SJSA1 (cell line): ENCODE measurements around the gene TFB2M. TPM values are rescaled to one million over a fixed set of nuclear protein-coding genes. Genes with fewer than 3 reads are reported as not detected.
"Not testable (repeated sequence)": the region's sequence is repeated elsewhere in the genome, so short reads cannot be mapped to it uniquely, and the experiment has no call there.

Experiments used
- DNase-seq, 2 experiments: peaks; one replicate each; pipeline ENCODE4 v3.0.0-alpha.2; 2015 to 2020; ENCODE audit warnings: low spot score in 2 of 2, low read depth in 1 of 2
- H3K27ac ChIP-seq: fragments of 250-450 bp; sonication (Bioruptor Pico); 2 replicates; pipeline ENCODE4 v1.5.1; 2020; ENCODE audit warnings: mild to moderate bottlenecking, moderate library complexity
- H3K27me3 ChIP-seq: fragments of 250-450 bp; sonication (Bioruptor Pico); replicated peaks from 2 replicates; pipeline ENCODE4 v1.5.1; 2020; ENCODE audit warnings: mild to moderate bottlenecking, moderate library complexity
- H3K36me3 ChIP-seq: fragments of 250-450 bp; sonication (Bioruptor Pico); 2 replicates; pipeline ENCODE4 v1.5.1; 2020; ENCODE audit warnings: mild to moderate bottlenecking
- H3K4me1 ChIP-seq: fragments of 250-450 bp; sonication (Bioruptor Pico); replicated peaks from 2 replicates; pipeline ENCODE4 v1.6.1; 2021; ENCODE audit warnings: mild to moderate bottlenecking
- H3K4me3 ChIP-seq: fragments of 250-450 bp; sonication (Bioruptor Pico); 2 replicates; pipeline ENCODE4 v1.5.1; 2020; ENCODE audit warnings: mild to moderate bottlenecking
- H3K9me3 ChIP-seq: fragments of 250-450 bp; sonication (Bioruptor Pico); replicated peaks from 2 replicates; pipeline ENCODE4 v1.5.1; 2020; ENCODE audit warnings: mild to moderate bottlenecking
- total RNA-seq: library from RNA; depleted of rRNA; stranded (reverse); fragments of >200 nt; shearing (Covaris generic); gene quantifications from 2 replicates; pipeline ENCODE4 v1.2.3, GENCODE V29; 2014

Gene TFB2M
- total RNA-seq, 1 experiment from 2014 or later, result 21.1 TPM

DNA sequence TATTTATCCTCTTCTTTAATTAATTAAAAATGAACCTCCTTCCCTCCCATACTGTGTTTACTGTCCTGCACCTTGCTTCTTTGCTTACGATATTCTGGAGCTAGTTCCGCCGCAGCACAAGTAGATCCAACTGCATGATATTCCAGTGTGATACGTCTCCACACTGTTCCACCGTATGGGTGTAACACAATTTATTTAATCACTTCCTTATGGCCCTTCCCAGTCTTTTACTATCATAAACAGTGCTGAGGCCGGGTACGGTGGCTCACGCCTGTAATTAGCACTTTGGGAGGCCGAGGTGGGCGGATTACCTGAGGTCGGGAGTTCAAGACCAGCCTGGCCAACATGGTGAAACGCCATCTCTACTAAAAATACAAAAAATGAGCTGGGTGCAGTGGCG is 25.9 kb upstream of the TFB2M start:
- DNase-seq, result no peak
- no peaks in the 10 kb centered on the region for H3K27me3 ChIP-seq
- peaks cover 40% of the 10 kb centered on the region for H3K4me1 ChIP-seq
- no peak overlapping the region for H3K4me3 ChIP-seq
- peaks cover 19% of the 10 kb centered on the region for H3K36me3 ChIP-seq
- H3K9me3 ChIP-seq, result no peaks in the 10 kb centered on the region
- H3K27ac ChIP-seq, result peak overlapping the region; percentile 77

GRCh38 chr1:246591504-246591903 is 25.4 kb upstream of the TFB2M start:
- Histone ChIP-seq H3K27ac (no peak overlapping the region; the same call in 1 of the 2 replicates), H3K36me3 (peaks cover 14% of the 10 kb centered on the region), H3K4me1 (peaks cover 40% of the 10 kb centered on the region), H3K27me3 (no peaks in the 10 kb centered on the region), H3K4me3 (no peak overlapping the region), H3K9me3 (no peaks in the 10 kb centered on the region)
- no peak for DNase-seq

DNA sequence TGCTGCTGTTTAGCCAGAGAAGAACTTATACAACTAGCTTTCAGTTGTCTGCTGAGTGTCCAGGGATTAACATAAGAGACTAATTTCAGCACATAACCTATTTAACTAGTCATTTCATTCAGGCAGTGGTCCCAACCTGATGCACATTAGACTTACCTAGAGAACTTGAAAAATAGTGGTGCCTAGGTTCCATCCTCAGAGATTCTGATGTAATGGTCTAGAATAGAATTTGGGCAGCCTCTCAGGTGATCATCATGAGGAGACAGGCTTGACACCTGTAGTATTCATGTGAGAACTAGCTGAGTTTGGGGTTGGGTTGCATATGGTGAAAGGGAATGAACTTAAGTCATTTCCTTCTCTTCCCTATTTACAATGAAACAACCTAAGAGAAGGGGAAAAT is 25.0 kb upstream of the TFB2M start:
- H3K9me3 ChIP-seq, result no peaks in the 10 kb centered on the region
- no peak for DNase-seq
- H3K27ac ChIP-seq, result no peak overlapping the region
- H3K4me3 ChIP-seq, result no peak overlapping the region
- no peaks in the 10 kb centered on the region for H3K27me3 ChIP-seq
- H3K4me1 ChIP-seq, result peaks cover 41% of the 10 kb centered on the region
- H3K36me3 ChIP-seq, result peaks cover 13% of the 10 kb centered on the region

DNA sequence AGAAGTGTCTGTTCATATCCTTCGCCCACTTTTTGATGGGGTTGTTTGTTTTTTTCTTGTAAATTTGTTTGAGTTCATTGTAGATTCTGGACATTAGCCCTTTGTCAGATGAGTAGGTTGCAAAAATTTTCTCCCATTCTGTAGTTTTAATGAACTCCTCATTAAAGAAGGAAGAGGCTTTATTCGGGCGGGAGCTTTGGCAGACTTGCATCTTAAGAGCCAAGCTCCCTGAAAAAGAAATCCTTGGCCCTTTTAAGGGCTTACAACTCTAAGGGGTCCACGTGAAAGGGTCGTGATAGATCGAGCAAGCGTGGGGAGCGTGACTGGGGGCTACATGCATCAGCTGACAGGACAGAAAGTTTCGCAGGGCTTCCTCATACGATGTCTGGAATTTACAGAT is 23.9 kb upstream of the TFB2M start:
- not testable (repeated sequence) for H3K9me3 ChIP-seq, H3K27me3 ChIP-seq, H3K4me3 ChIP-seq, DNase-seq, H3K27ac ChIP-seq
- Histone ChIP-seq H3K4me1 (peaks cover 41% of the 10 kb centered on the region), H3K36me3 (peaks cover 17% of the 10 kb centered on the region)

GRCh38 chr1:246588159-246588721 is 22.2 kb upstream of the TFB2M start:
- no peak for DNase-seq
- Histone ChIP-seq H3K27me3 (no peaks in the 10 kb centered on the region), H3K36me3 (peaks cover 18% of the 10 kb centered on the region), H3K4me1 (peaks cover 41% of the 10 kb centered on the region), H3K27ac (peak overlapping the region; percentile 58), H3K9me3 (no peaks in the 10 kb centered on the region), H3K4me3 (no peak overlapping the region)

DNA sequence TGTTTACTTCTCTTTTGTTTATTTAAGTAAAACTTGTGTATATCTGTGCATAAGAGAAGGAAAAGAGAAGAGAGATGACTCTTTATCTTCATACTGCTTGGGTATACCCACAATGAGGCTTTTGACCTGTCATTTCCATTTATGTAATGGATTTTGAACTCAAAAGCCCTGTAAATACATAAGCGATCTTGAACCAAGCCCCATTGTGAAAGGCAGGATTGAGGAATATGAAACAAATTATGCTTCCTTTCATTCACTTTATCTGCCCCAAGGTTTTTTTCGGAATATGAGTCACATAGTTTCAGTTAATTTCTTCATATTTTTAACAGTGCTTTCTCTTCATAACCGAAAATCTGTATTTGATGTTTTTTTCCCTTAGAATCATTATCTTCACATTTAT is 21.5 kb upstream of the TFB2M start:
- Histone ChIP-seq H3K27ac (peak overlapping the region; percentile 58), H3K4me1 (peaks cover 43% of the 10 kb centered on the region)

GRCh38 chr1:246587032-246587431 is 21.0 kb upstream of the TFB2M start:
- Histone ChIP-seq H3K27ac (peak overlapping the region; percentile 58), H3K27me3 (no peaks in the 10 kb centered on the region), H3K4me3 (no peak overlapping the region), H3K36me3 (peaks cover 15% of the 10 kb centered on the region), H3K9me3 (no peaks in the 10 kb centered on the region), H3K4me1 (peaks cover 41% of the 10 kb centered on the region)
- DNase-seq, result no peak

More for the DNA sequence above, 21.5 kb upstream of the TFB2M start:
- no peak overlapping the region for H3K4me3 ChIP-seq
- peaks cover 18% of the 10 kb centered on the region for H3K36me3 ChIP-seq
- no peaks in the 10 kb centered on the region for H3K9me3 ChIP-seq
- peak in 1 of 2 experiments; percentile 73 for DNase-seq
- H3K27me3 ChIP-seq, result no peaks in the 10 kb centered on the region

GRCh38 chr1:246583448-246584185 is 17.6 kb upstream of the TFB2M start:
- Histone ChIP-seq H3K27ac (peak overlapping the region; percentile 35; the same call in 1 of the 2 replicates), H3K4me1 (peaks cover 44% of the 10 kb centered on the region), H3K9me3 (no peaks in the 10 kb centered on the region), H3K27me3 (no peaks in the 10 kb centered on the region), H3K36me3 (peaks cover 8% of the 10 kb centered on the region; the same call in 1 of the 2 replicates), H3K4me3 (no peak overlapping the region)
- DNase-seq, result no peak

- Histone ChIP-seq H3K27ac (peak overlapping the region; percentile 35; the same call in 1 of the 2 replicates), H3K9me3 (no peaks in the 10 kb centered on the region), H3K4me3 (no peak overlapping the region), H3K36me3 (peaks cover 8% of the 10 kb centered on the region; the same call in 1 of the 2 replicates), H3K4me1 (peaks cover 42% of the 10 kb centered on the region), H3K27me3 (no peaks in the 10 kb centered on the region)
- peak in 1 of 2 experiments; percentile 42 for DNase-seq
Measured at GRCh38 chr1:246583056-246583440, 17.0 kb upstream of the TFB2M start.

DNA sequence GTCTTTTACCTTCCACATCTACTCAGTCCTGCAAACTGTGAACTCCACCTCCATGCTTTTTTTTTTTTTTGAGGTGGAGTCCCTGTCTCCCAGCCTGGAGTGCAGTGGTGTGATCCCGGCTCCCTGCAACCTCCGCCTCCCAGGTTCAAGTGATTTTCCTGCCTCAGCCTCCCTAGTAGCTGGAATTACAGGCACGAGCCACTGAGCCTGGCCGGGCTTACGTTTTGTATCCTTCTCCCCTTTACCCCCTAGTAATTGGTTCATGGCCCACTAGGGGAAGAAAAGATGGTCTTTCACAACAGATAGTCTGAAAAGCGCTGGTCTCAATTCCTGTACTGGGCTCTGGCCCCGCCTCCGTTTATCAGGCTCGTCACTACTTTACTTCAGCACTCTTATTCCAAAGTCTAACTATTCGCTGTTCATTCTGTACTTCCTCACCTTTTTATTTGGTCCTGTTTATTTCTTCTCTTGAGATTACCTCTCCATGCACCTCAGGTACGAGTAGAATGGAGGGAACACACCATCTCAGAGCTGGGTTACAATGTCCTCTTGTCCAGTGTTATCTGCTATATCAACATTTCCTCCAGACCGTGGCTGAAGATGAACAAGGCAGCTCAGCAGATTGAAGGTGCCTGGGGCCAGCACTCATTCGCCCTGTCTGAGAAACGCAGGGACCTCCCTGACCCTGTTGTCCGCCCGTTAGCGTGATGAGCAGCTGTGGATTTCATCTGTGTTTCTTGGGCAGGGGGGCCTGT is 16.4 kb upstream of the TFB2M start:
- peaks cover 8% of the 10 kb centered on the region; the same call in 1 of the 2 replicates for H3K36me3 ChIP-seq
- no peaks in the 10 kb centered on the region for H3K27me3 ChIP-seq
- no peaks in the 10 kb centered on the region for H3K9me3 ChIP-seq
- no peak overlapping the region for H3K4me3 ChIP-seq
- H3K27ac ChIP-seq, result peak overlapping the region; percentile 35; the same call in 1 of the 2 replicates
- DNase-seq, result no peak
- H3K4me1 ChIP-seq, result peaks cover 44% of the 10 kb centered on the region

DNA sequence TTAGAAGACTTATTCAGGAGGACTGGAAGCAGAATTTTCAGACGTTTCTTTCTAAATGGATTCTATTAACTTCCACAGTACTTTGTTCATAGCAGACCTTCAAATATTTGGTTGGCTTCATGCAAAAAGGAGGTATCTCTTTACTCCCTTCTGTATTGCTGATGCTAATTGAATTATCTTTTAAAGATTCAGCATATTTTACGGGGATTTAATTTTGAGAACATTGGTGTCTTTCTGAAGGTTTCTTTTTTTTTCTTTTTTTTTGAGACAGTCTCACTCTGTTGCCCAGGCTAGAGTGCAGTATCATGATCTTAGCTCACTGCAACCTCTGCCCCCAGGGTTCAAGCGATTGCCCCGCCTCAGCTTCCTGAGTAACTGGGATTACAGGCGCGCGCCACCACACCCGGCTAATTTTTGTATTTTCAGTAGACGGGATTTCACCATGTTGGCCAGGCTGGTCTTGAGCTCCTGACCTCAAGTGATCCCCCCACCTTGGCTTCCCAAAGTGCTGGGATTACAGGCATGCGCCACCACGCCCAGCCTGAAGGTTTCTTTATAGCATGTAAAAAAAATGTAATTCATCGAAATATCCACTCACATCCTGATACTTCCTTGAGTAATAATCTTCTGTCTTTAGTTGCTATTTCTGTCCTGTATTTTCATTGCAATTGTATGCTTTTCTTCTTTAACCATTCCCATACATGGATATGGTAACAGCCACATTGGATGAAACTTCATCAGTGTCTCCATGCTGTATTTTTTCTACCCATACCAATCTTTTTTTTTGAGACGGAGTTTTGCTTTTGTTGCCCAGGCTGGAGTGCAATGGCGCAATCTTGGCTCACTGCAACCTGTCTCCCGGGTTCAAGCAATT is 14.7 kb upstream of the TFB2M start:
- H3K36me3 ChIP-seq, result peaks cover 8% of the 10 kb centered on the region; the same call in 1 of the 2 replicates
- H3K9me3 ChIP-seq, result no peaks in the 10 kb centered on the region
- H3K4me1 ChIP-seq, result peaks cover 34% of the 10 kb centered on the region
- no peaks in the 10 kb centered on the region for H3K27me3 ChIP-seq
- H3K4me3 ChIP-seq, result no peak overlapping the region
- no peak overlapping the region for H3K27ac ChIP-seq
- no peak for DNase-seq

GRCh38 chr1:246579818-246580217 is 13.8 kb upstream of the TFB2M start:
- no peak overlapping the region for H3K4me3 ChIP-seq
- DNase-seq, result no peak
- H3K27ac ChIP-seq, result no peak overlapping the region
- peaks cover 34% of the 10 kb centered on the region for H3K4me1 ChIP-seq
- no peaks in the 10 kb centered on the region for H3K27me3 ChIP-seq
- H3K9me3 ChIP-seq, result no peaks in the 10 kb centered on the region
- H3K36me3 ChIP-seq, result peaks cover 4% of the 10 kb centered on the region; the same call in 1 of the 2 replicates

DNA sequence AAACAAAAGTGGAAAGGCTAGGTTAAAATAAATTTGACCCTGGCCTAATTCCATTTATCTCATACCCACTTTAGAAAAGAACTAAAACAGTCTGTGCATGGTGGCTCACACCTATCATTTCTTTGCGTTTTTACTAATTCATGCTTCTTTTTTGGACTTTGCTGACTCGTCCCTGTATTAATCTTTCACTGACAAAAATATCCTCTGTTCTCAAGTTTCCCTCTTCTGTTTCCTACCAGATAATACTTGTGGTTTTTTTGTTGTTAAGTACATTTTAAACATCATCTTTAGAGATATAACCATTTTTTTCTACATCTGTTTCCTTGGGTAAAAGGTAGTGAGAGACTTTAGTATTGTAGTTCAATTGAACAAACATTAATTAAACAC is 11.7 kb upstream of the TFB2M start:
- no peak overlapping the region for H3K4me3 ChIP-seq

More for the DNA sequence above, 11.7 kb upstream of the TFB2M start:
- DNase-seq, result no peak
- peaks cover 20% of the 10 kb centered on the region for H3K4me1 ChIP-seq
- H3K36me3 ChIP-seq, result no peaks in the 10 kb centered on the region
- no peak overlapping the region for H3K27ac ChIP-seq
- no peaks in the 10 kb centered on the region for H3K9me3 ChIP-seq
- no peaks in the 10 kb centered on the region for H3K27me3 ChIP-seq
